H1 (cell line): ENCODE measurements around the gene SMARCA4. TPM values are rescaled to one million over a fixed set of nuclear protein-coding genes. Genes with fewer than 3 reads are reported as not detected.
A peak's percentile ranks its signal among the peaks of the same experiment; 100 is the strongest.

Source experiments
- CTCF ChIA-PET: fragments of 300-600 bp; sonication (Branson Sonifier 250); formaldehyde crosslinking; loops from one replicate; lab custom pipeline; 2021; ENCODE audit not compliant: partially characterized antibody; lab: Charles Lee
- POLR2A ChIA-PET: fragments of 300-600 bp; sonication (Branson Sonifier 250); formaldehyde crosslinking; loops from one replicate; lab custom pipeline; 2021; ENCODE audit warnings: inconsistent platforms; ENCODE audit not compliant: partially characterized antibody; lab: Charles Lee
- DNase-seq, 2 experiments: peaks; one replicate each; pipeline versions ENCODE4 v3.0.0 to v3.0.0-alpha.2; 2010 to 2022; ENCODE audit warnings: low spot score in 2 of 2, low read depth in 1 of 2, mixed read lengths in 1 of 2
- FAIRE-seq: peaks from 2 replicates; lab custom pipeline; 2011; peaks lifted over from hg19 to GRCh38; lab: Jason Lieb, UNC
- H2AFZ ChIP-seq: 2 replicates; pipeline ENCODE4 v1.8.1; 2012; ENCODE audit warnings: low read length, inconsistent platforms
- H2AK5ac ChIP-seq: 2 replicates; pipeline ENCODE4 v1.6.1; 2013; ENCODE audit warnings: low read depth, low read length
- H2BK120ac ChIP-seq: replicated peaks from 2 replicates; pipeline ENCODE3; 2013; ENCODE audit warnings: low read depth, low read length, inconsistent platforms
- H2BK12ac ChIP-seq: 2 replicates; pipeline ENCODE4 v1.6.1; 2013; ENCODE audit warnings: low read depth, low read length
- H2BK15ac ChIP-seq: 2 replicates; pipeline ENCODE4 v1.6.1; 2013; ENCODE audit warnings: low read length
- H2BK20ac ChIP-seq: 2 replicates; pipeline ENCODE4 v1.6.1; 2013; ENCODE audit warnings: low read length
- H2BK5ac ChIP-seq: 2 replicates; pipeline ENCODE4 v1.6.1; 2013; ENCODE audit warnings: low read depth, low read length
- H3K14ac ChIP-seq: 2 replicates; pipeline ENCODE4 v1.6.1; 2013; ENCODE audit warnings: inconsistent platforms; ENCODE audit not compliant: insufficient read length
- H3K18ac ChIP-seq: 2 replicates; pipeline ENCODE4 v1.6.1; 2013; ENCODE audit warnings: low read length; ENCODE audit errors: extremely low read depth
- H3K23ac ChIP-seq: 2 replicates; pipeline ENCODE4 v1.6.1; 2013; ENCODE audit warnings: inconsistent platforms; ENCODE audit not compliant: insufficient read length
- H3K23me2 ChIP-seq: 2 replicates; pipeline ENCODE4 v1.6.1; 2013; ENCODE audit warnings: low read depth, low read length
- H3K27ac ChIP-seq: 2 replicates; pipeline ENCODE4 v1.6.1; 2011; ENCODE audit warnings: low read depth, low read length, inconsistent platforms
- H3K27me3 ChIP-seq, 4 experiments: replicated peaks in 1 of 4; 1 replicate in 1 of 4; 2 replicates in 3 of 4; pipeline versions ENCODE4 v1.6.1 to v1.8.1; 2011 to 2013; ENCODE audit warnings: low read length in 3 of 4, mild to moderate bottlenecking in 3 of 4, inconsistent platforms in 2 of 4, mixed read lengths in 2 of 4, moderate library complexity in 1 of 4; ENCODE audit not compliant: control insufficient read depth in 3 of 4, insufficient read depth in 3 of 4; ENCODE audit errors: extremely low read depth in 1 of 4
- H3K36me3 ChIP-seq, 4 experiments: 2 replicates each; pipeline versions ENCODE4 v1.6.1 to v1.8.1; 2011 to 2013; ENCODE audit warnings: mild to moderate bottlenecking in 4 of 4, low read length in 3 of 4, moderate library complexity in 2 of 4, control low read depth in 1 of 4, inconsistent platforms in 1 of 4; ENCODE audit not compliant: insufficient read depth in 4 of 4, control insufficient read depth in 2 of 4
- H3K4ac ChIP-seq: replicated peaks from 2 replicates; pipeline ENCODE3; 2013; ENCODE audit warnings: low read length, low read depth, mixed read lengths, inconsistent platforms; ENCODE audit not compliant: insufficient read length
- H3K4me1 ChIP-seq, 4 experiments: replicated peaks in 1 of 4; 1 replicate in 1 of 4; 2 replicates in 3 of 4; pipeline versions ENCODE4 v1.6.1 to v1.8.1; 2011 to 2013; ENCODE audit warnings: low read length in 3 of 4, inconsistent platforms in 2 of 4, mixed read lengths in 1 of 4; ENCODE audit not compliant: insufficient read depth in 4 of 4, control insufficient read depth in 3 of 4
- H3K4me2 ChIP-seq, 2 experiments: 2 replicates each; pipeline versions ENCODE4 v1.6.1 to v1.8.1; 2011 to 2013; ENCODE audit warnings: low read depth in 2 of 2, low read length in 2 of 2, control low read depth in 1 of 2, inconsistent platforms in 1 of 2, mild to moderate bottlenecking in 1 of 2; ENCODE audit not compliant: insufficient read depth in 1 of 2
- H3K4me3 ChIP-seq, 4 experiments: fragments of 200-600, 300-600 bp in 1 of 4; sonication (generic), shearing (Covaris generic), sonication (Bioruptor Twin) in 1 of 4; 2 replicates each; pipeline versions ENCODE4 v1.5.1 to v1.8.1; 2011 to 2016; ENCODE audit warnings: low read length in 4 of 4, low read depth in 3 of 4, control low read depth in 2 of 4, inconsistent platforms in 2 of 4, mild to moderate bottlenecking in 2 of 4, mixed read lengths in 1 of 4, moderate library complexity in 1 of 4; ENCODE audit not compliant: insufficient read depth in 2 of 4; ENCODE audit errors: extremely low read depth in 1 of 4
- H3K56ac ChIP-seq: replicated peaks from 2 replicates; pipeline ENCODE3; 2013; ENCODE audit warnings: low read depth, mild to moderate bottlenecking, mixed read lengths, low read length, inconsistent platforms; ENCODE audit not compliant: insufficient read length
- H3K79me1 ChIP-seq: 2 replicates; pipeline ENCODE4 v1.6.1; 2013; ENCODE audit warnings: low read depth, low read length, control low read depth
- H3K79me2 ChIP-seq, 2 experiments: 2 replicates each; pipeline versions ENCODE4 v1.6.1 to v1.8.1; 2012 to 2013; ENCODE audit warnings: low read length in 2 of 2, mild to moderate bottlenecking in 2 of 2, inconsistent platforms in 1 of 2; ENCODE audit not compliant: insufficient read depth in 2 of 2, control insufficient read depth in 1 of 2
- H3K9ac ChIP-seq, 4 experiments: replicated peaks in 1 of 4; 1 replicate in 1 of 4; 2 replicates in 3 of 4; pipeline versions ENCODE4 v1.6.1 to v1.8.1; 2011 to 2013; ENCODE audit warnings: low read depth in 3 of 4, low read length in 3 of 4, control low read depth in 2 of 4, mild to moderate bottlenecking in 2 of 4, moderate library complexity in 2 of 4, inconsistent platforms in 1 of 4; ENCODE audit errors: extremely low read depth in 1 of 4
- H3K9me3 ChIP-seq, 2 experiments: 2 replicates each; pipeline versions ENCODE4 v1.6.1 to v1.8.1; 2012 to 2013; ENCODE audit warnings: mild to moderate bottlenecking in 2 of 2, moderate library complexity in 2 of 2, control low read depth in 1 of 2, inconsistent platforms in 1 of 2, low read depth in 1 of 2, low read length in 1 of 2, mixed read lengths in 1 of 2; ENCODE audit not compliant: insufficient read depth in 2 of 2
- H4K20me1 ChIP-seq, 2 experiments: replicated peaks in 1 of 2; 2 replicates each; pipeline versions ENCODE3 to v1.8.1; 2011 to 2013; ENCODE audit warnings: inconsistent platforms in 2 of 2, low read length in 2 of 2, mild to moderate bottlenecking in 1 of 2; ENCODE audit not compliant: insufficient read depth in 2 of 2, control insufficient read depth in 1 of 2
- H4K5ac ChIP-seq: 2 replicates; pipeline ENCODE4 v1.6.1; 2013; ENCODE audit warnings: low read length, low read depth, mixed read lengths, inconsistent platforms; ENCODE audit not compliant: insufficient read length
- H4K8ac ChIP-seq: 2 replicates; pipeline ENCODE4 v1.8.0; 2013; ENCODE audit warnings: mild to moderate bottlenecking, moderate library complexity, low read length, inconsistent platforms; ENCODE audit not compliant: insufficient read depth; ENCODE audit errors: extremely low read depth
- H4K91ac ChIP-seq: replicated peaks from 2 replicates; pipeline ENCODE3; 2013; ENCODE audit warnings: low read length, mixed read lengths, inconsistent platforms; ENCODE audit not compliant: insufficient read length
- ASH2L ChIP-seq: fragments of 200-600, 300-600 bp; sonication (generic); IDR thresholded peaks from one replicate; pipeline ENCODE4 v1.7.1; 2017; ENCODE audit warnings: low read length
- BACH1 ChIP-seq: IDR thresholded peaks from 2 replicates; pipeline ENCODE4 v1.6.1; 2012; ENCODE audit warnings: low read length, improper control_type of control experiment
- JUN ChIP-seq: IDR thresholded peaks from 2 replicates; pipeline ENCODE4 v1.6.1; 2011; ENCODE audit warnings: low read depth, mild to moderate bottlenecking, improper control_type of control experiment, low read length
- POLR2AphosphoS5 ChIP-seq: IDR thresholded peaks from 2 replicates; pipeline ENCODE4 v1.6.1; 2011; ENCODE audit warnings: low read depth, low read length
- SAP30 ChIP-seq: fragments of 300-600 bp; sonication (generic); IDR thresholded peaks from 2 replicates; pipeline ENCODE4 v1.7.1; 2012; ENCODE audit warnings: low read length, moderate library complexity, mild to moderate bottlenecking, inconsistent platforms; ENCODE audit not compliant: insufficient read depth, insufficient replicate concordance
- WGBS, 2 experiments: shearing (Covaris generic) in 1 of 2; methylation state at CpG; one replicate each; pipeline versions ENCODE4 v1.1.6 to v1.1.7; 2013 to 2015; ENCODE audit warnings: low lambda C conversion rate in 2 of 2, mixed read lengths in 2 of 2, inconsistent platforms in 1 of 2, low coverage in 1 of 2, missing lambda C conversion rate in 1 of 2; ENCODE audit not compliant: insufficient replicate concordance in 2 of 2, insufficient coverage in 1 of 2, insufficient read length in 1 of 2; ENCODE audit errors: extremely low coverage in 1 of 2, missing lambda C conversion rate in 1 of 2; 5-methylcytosine and 5-hydroxymethylcytosine counted together
- polyA plus RNA-seq, 7 experiments: library from polyadenylated mRNA; depleted of rRNA in 3 of 7; stranded (reverse) in 5 of 7; unstranded in 2 of 7; fragments of >200 nt in 5 of 7; fragments of 200-250 nt in 2 of 7; gene quantifications; 1 replicate in 5 of 7; 2 replicates in 1 of 7; 4 replicates in 1 of 7; pipeline versions ENCODE4 v1.2.1 to v1.2.3, GENCODE V29; 2011 to 2013; ENCODE audit warnings: missing spikeins in 2 of 7, mixed read lengths in 2 of 7
- total RNA-seq: library from RNA; stranded (reverse); fragmentation: NEBNext Ultra II Directional; extraction: Animal tissue kit (Norgen Biotek cat#: 25700); gene quantifications from 2 replicates; pipeline ENCODE4 v1.2.1, GENCODE V29; 2021

Gene SMARCA4
- total and polyA plus RNA-seq, 2 of the 8 experiments (the other 6 are each of a cell fraction or from before 2014, with no cell fraction given): 86.4 to 263 TPM

DNA sequence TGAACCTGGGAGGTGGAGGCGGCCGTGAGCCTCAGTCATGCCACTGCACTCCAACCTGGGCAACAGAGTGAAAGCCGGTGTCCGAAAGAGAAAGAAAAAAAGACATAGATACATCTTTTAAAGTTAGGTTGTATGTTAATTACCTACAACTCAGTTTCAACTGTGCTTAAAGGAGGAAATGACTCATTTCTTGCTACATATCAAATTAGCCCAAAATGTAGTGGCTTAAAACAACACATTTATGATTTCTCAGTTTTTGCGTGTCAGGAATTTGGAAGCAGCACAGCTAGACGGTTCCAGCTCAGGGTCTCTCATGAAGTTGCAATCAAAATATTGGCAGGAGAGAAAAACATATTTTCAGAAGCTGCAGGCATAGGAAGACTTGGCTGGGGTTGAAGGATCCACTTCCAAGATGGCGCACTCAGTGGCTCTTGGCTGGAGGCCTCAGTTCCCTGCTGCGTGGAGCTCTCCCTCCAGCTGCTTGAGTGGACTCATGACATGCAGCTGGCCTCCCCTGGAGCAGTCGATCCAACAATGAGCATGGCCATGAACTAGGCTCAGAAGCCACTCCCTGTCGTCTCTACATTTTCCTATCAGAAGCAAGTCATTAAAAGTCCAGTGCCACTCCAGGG is 135.5 kb downstream of the SMARCA4 start:
- Histone ChIP-seq H4K20me1 (peaks cover 30 to 50% of the 10 kb centered on the region in 2 experiments), H2BK5ac (no peak overlapping the region), H3K4me2 (no peak overlapping the region), H2BK12ac (no peak overlapping the region), H3K4me1 (peaks cover 4 to 7% (median 6%) of the 10 kb centered on the region in 4 experiments), H3K14ac (no peak overlapping the region), H2AFZ (no peak overlapping the region), H3K9me3 (no peaks in the 10 kb centered on the region), H4K91ac (no peak overlapping the region), H3K4me3 (no peak overlapping the region), H3K36me3 (peaks cover 20 to 91% (median 37%) of the 10 kb centered on the region in 4 experiments), H3K23me2 (peaks cover 3% of the 10 kb centered on the region; the same call in 1 of the 2 replicates), H4K8ac (no peak overlapping the region; the same call in 1 of the 2 replicates), H3K79me2 (peaks cover 47 to 95% of the 10 kb centered on the region in 2 experiments), H2BK20ac (no peak overlapping the region), H3K79me1 (peaks cover 7% of the 10 kb centered on the region), H2BK15ac (no peak overlapping the region), H4K5ac (no peak overlapping the region), H2BK120ac (no peak overlapping the region), H2AK5ac (no peak overlapping the region), H3K27me3 (no peaks in the 10 kb centered on the region), H3K18ac (no peak overlapping the region), H3K9ac (peak overlapping the region in 1 of 4 experiments; percentile 7; a peak in 2 of 7 replicates), H3K56ac (no peak overlapping the region), H3K4ac (no peak overlapping the region), H3K27ac (0 out of 2 replicates have a peak overlapping the region, but pooled peaks have one; percentile 38), H3K23ac (no peak overlapping the region)
- FAIRE-seq (no peak), DNase-seq (no peak)
- 89% methylated on average over 10 of the region's 10 CpGs; no CpG with 5 or more reads in 1 of the 2 experiments for WGBS, 2 experiments
- no peak for TF ChIP-seq ASH2L
- TF ChIP-seq BACH1: no peak
- no peak for TF ChIP-seq SAP30
- TF ChIP-seq POLR2AphosphoS5: peak; percentile 63; the same call in 1 of the 2 replicates
- TF ChIP-seq JUN: no peak
- CTCF ChIA-PET: no interaction called here
- POLR2A ChIA-PET: interaction anchor here (0.9 to 1.1 kb wide), 2 partner anchors 12 to 76 kb away, joined by 3 read pairs; no protein-coding TSS in a partner anchor
